BLaER1 treated with 17β-estradiol and CSF1 and Interleukin-3, amounts not matched to agents 10 nM and 100 nM (cell line): ENCODE data around the gene DTX3.

ENCODE experiments used
- H3K27ac ChIP-seq, 11 experiments: shearing (Covaris generic); formaldehyde crosslinking; 2 replicates each; pipeline ENCODE4 v1.8.1; 2022
- H3K27me3 ChIP-seq, 11 experiments: shearing (Covaris generic); formaldehyde crosslinking; 2 replicates each; pipeline ENCODE4 v1.8.1; 2022
- H3K36me3 ChIP-seq, 11 experiments: shearing (Covaris generic); formaldehyde crosslinking; 2 replicates each; pipeline ENCODE4 v1.8.1; 2022
- H3K4me1 ChIP-seq, 10 experiments: shearing (Covaris generic); formaldehyde crosslinking; 2 replicates each; pipeline ENCODE4 v1.8.1; 2022
- H3K4me2 ChIP-seq, 11 experiments: shearing (Covaris generic); formaldehyde crosslinking; 2 replicates each; pipeline ENCODE4 v1.8.1; 2022
- H3K4me3 ChIP-seq, 10 experiments: shearing (Covaris generic); formaldehyde crosslinking; 2 replicates each; pipeline ENCODE4 v1.8.1; 2022
- H3K9ac ChIP-seq, 11 experiments: shearing (Covaris generic); formaldehyde crosslinking; 2 replicates each; pipeline ENCODE4 v1.8.1; 2022
- H3K9me3 ChIP-seq, 11 experiments: shearing (Covaris generic); formaldehyde crosslinking; replicated peaks in 1 of 11; 2 replicates each; pipeline ENCODE4 v1.8.1; 2022
- H4K20me1 ChIP-seq, 11 experiments: shearing (Covaris generic); formaldehyde crosslinking; 2 replicates each; pipeline ENCODE4 v1.8.1; 2022
- Cebpa-rat ChIP-seq, 11 experiments: shearing (Covaris generic); IDR thresholded peaks; 2 replicates each; pipeline ENCODE4 v1.8.1; 2022

Gene DTX3

GRCh38 chr12:57571926-57572762 is 32.5 kb upstream of the DTX3 start:
- Histone ChIP-seq H3K4me1 (no peaks in the 10 kb centered on the region), H3K9ac (no peak overlapping the region), H3K4me3 (no peak overlapping the region), H3K36me3 (no peaks in the 10 kb centered on the region), H3K27me3 (no peaks in the 10 kb centered on the region), H4K20me1 (no peaks in the 10 kb centered on the region), H3K9me3 (no peaks in the 10 kb centered on the region), H3K27ac (no peak overlapping the region), H3K4me2 (no peak overlapping the region)
- TF ChIP-seq Cebpa-rat (IDR thresholded peaks at IDR 0.05), result no peak

GRCh38 chr12:57574795-57575194 is 29.8 kb upstream of the DTX3 start:
- H3K4me3 ChIP-seq, result no peak overlapping the region
- H3K9me3 ChIP-seq, result no peaks in the 10 kb centered on the region
- no peaks in the 10 kb centered on the region for H3K27me3 ChIP-seq
- no peak overlapping the region for H3K9ac ChIP-seq
- no peaks in the 10 kb centered on the region for H3K4me1 ChIP-seq
- TF ChIP-seq Cebpa-rat (IDR thresholded peaks at IDR 0.05), result no peak
- no peak overlapping the region for H3K4me2 ChIP-seq
- no peak overlapping the region for H3K27ac ChIP-seq
- no peaks in the 10 kb centered on the region for H4K20me1 ChIP-seq
- H3K36me3 ChIP-seq, result no peaks in the 10 kb centered on the region

GRCh38 chr12:57575771-57576612 is 28.6 kb upstream of the DTX3 start:
- Histone ChIP-seq H3K27me3 (no peaks in the 10 kb centered on the region), H3K9me3 (no peaks in the 10 kb centered on the region), H4K20me1 (no peaks in the 10 kb centered on the region), H3K4me3 (no peak overlapping the region), H3K9ac (no peak overlapping the region), H3K36me3 (no peaks in the 10 kb centered on the region), H3K27ac (no peak overlapping the region), H3K4me2 (no peak overlapping the region), H3K4me1 (no peaks in the 10 kb centered on the region)
- no peak for TF ChIP-seq Cebpa-rat (IDR thresholded peaks at IDR 0.05)

- H3K9me3 ChIP-seq, result no peaks in the 10 kb centered on the region
- no peak overlapping the region for H3K27ac ChIP-seq
- no peaks in the 10 kb centered on the region for H4K20me1 ChIP-seq
- TF ChIP-seq Cebpa-rat (IDR thresholded peaks at IDR 0.05), result no peak
- H3K4me3 ChIP-seq, result no peak overlapping the region
- no peak overlapping the region for H3K4me2 ChIP-seq
- H3K36me3 ChIP-seq, result no peaks in the 10 kb centered on the region
- no peaks in the 10 kb centered on the region for H3K27me3 ChIP-seq
- no peaks in the 10 kb centered on the region for H3K4me1 ChIP-seq
- H3K9ac ChIP-seq, result no peak overlapping the region
These were observed 27.9 kb upstream of the DTX3 start for GRCh38 chr12:57576613-57577160.

GRCh38 chr12:57577981-57578758 is 26.5 kb upstream of the DTX3 start:
- no peak for TF ChIP-seq Cebpa-rat (IDR thresholded peaks at IDR 0.05)
- Histone ChIP-seq H3K27me3 (no peaks in the 10 kb centered on the region), H3K36me3 (no peaks in the 10 kb centered on the region), H4K20me1 (no peaks in the 10 kb centered on the region; a peak in 1 of 22 replicates), H3K27ac (no peak overlapping the region), H3K9me3 (no peaks in the 10 kb centered on the region), H3K4me3 (no peak overlapping the region), H3K4me2 (no peak overlapping the region), H3K9ac (no peak overlapping the region), H3K4me1 (no peaks in the 10 kb centered on the region)

GRCh38 chr12:57579011-57579410 is 25.6 kb upstream of the DTX3 start:
- no peak overlapping the region for H3K4me3 ChIP-seq
- H3K4me1 ChIP-seq, result peaks cover 0 to 3% (median 0%) of the 10 kb centered on the region in 10 experiments; a peak in 1 of 20 replicates
- no peaks in the 10 kb centered on the region; a peak in 1 of 22 replicates for H4K20me1 ChIP-seq
- no peak overlapping the region for H3K4me2 ChIP-seq
- TF ChIP-seq Cebpa-rat (IDR thresholded peaks at IDR 0.05), result no peak
- H3K36me3 ChIP-seq, result no peaks in the 10 kb centered on the region
- no peaks in the 10 kb centered on the region for H3K27me3 ChIP-seq
- H3K9me3 ChIP-seq, result no peaks in the 10 kb centered on the region
- no peak overlapping the region for H3K27ac ChIP-seq
- no peak overlapping the region for H3K9ac ChIP-seq

GRCh38 chr12:57579677-57580465 is 24.8 kb upstream of the DTX3 start:
- H4K20me1 ChIP-seq, result no peaks in the 10 kb centered on the region; a peak in 1 of 22 replicates
- H3K27ac ChIP-seq, result no peak overlapping the region
- H3K4me1 ChIP-seq, result peaks cover 0 to 8% (median 4%) of the 10 kb centered on the region in 10 experiments; a peak in 10 of 20 replicates
- H3K9me3 ChIP-seq, result no peaks in the 10 kb centered on the region
- no peaks in the 10 kb centered on the region for H3K27me3 ChIP-seq
- no peak overlapping the region for H3K9ac ChIP-seq
- TF ChIP-seq Cebpa-rat (IDR thresholded peaks at IDR 0.05), result no peak
- no peak overlapping the region for H3K4me2 ChIP-seq
- H3K36me3 ChIP-seq, result no peaks in the 10 kb centered on the region
- H3K4me3 ChIP-seq, result no peak overlapping the region

- H3K36me3 ChIP-seq, result no peaks in the 10 kb centered on the region
- no peak overlapping the region for H3K4me3 ChIP-seq
- H3K9ac ChIP-seq, result no peak overlapping the region
- H3K27me3 ChIP-seq, result no peaks in the 10 kb centered on the region; a peak in 1 of 22 replicates
- no peak overlapping the region for H3K27ac ChIP-seq
- H3K4me2 ChIP-seq, result no peak overlapping the region
- no peaks in the 10 kb centered on the region for H3K9me3 ChIP-seq
- no peaks in the 10 kb centered on the region; a peak in 1 of 22 replicates for H4K20me1 ChIP-seq
- TF ChIP-seq Cebpa-rat (IDR thresholded peaks at IDR 0.05), result no peak
- peaks cover 0 to 13% (median 5%) of the 10 kb centered on the region in 10 experiments; a peak in 10 of 20 replicates for H3K4me1 ChIP-seq
These were observed 24.2 kb upstream of the DTX3 start for GRCh38 chr12:57580466-57580795.
